Right atrium auricular region (tissue), 2 donors: ENCODE measurements around the gene LRIG1. TPM values are rescaled to one million over a fixed set of nuclear protein-coding genes. Genes with fewer than 3 reads are reported as not detected.

Experiments used
- DNase-seq: peaks from one replicate; pipeline ENCODE4 v3.0.0-alpha.2; 2019; ENCODE audit warnings: low spot score
- H3K27ac ChIP-seq, 2 donors: fragments of 200-600 bp; sonication (generic); 1 replicate in 1 of 2; 2 replicates in 1 of 2; pipeline ENCODE4 v1.5.1; 2016 to 2019
- H3K27me3 ChIP-seq, 2 donors: fragments of 200-600 bp; sonication (generic); one replicate each; pipeline versions ENCODE4 v1.5.1 to v1.6.0; 2017 to 2019
- H3K36me3 ChIP-seq: fragments of 200-600 bp; sonication (generic); one replicate; pipeline ENCODE4 v1.5.1; 2016
- H3K4me1 ChIP-seq, 2 donors: fragments of 200-600 bp; sonication (generic); one replicate each; pipeline versions ENCODE4 v1.5.1 to v1.6.0; 2017 to 2019
- H3K4me3 ChIP-seq, 2 donors: fragments of 200-600 bp; sonication (generic); 1 replicate in 1 of 2; 2 replicates in 1 of 2; pipeline ENCODE4 v1.5.1; 2017 to 2019; ENCODE audit warnings: mild to moderate bottlenecking in 1 of 2, moderate library complexity in 1 of 2
- H3K9me3 ChIP-seq, 2 donors: fragments of 200-600 bp; sonication (generic); one replicate each; pipeline ENCODE4 v1.5.1; 2019
- CTCF ChIP-seq, 2 donors: fragments of 200-600 bp; sonication (generic); IDR thresholded peaks; one replicate each; pipeline ENCODE4 v1.5.1; 2019; ENCODE audit warnings: antibody characterized with exemption in 2 of 2
- total RNA-seq, 2 donors: library from RNA; depleted of rRNA; stranded (reverse); fragments of >200 nt; gene quantifications; one replicate each; pipeline ENCODE4 v1.1.0, GENCODE V29; 2016

Gene LRIG1
- total RNA-seq, 2 donors from 2014 or later, result 147 to 179 TPM

DNA sequence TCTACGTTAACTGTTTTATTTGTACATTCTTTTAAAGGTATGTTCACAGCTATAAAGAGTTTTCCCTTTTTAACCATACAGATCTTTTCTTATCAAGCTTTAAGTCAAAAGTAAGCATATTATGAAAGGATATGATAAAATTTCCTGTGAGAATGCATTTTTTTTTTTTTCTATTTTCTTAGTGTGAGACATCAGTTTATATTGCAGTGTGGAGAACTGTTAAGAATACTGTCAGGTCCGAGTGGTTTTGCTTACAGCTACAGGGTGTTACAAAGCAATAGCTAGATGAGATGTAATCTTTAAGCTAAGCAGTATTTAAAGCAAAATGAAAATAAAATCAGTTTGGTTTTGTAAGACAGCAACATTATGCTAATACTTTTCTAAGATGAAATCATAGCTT, 146.8 kb downstream of the LRIG1 start:
- Histone ChIP-seq H3K4me3 (no peak overlapping the region), H3K27ac (no peak overlapping the region), H3K4me1 (peaks cover 0 to 12% of the 10 kb centered on the region in 2 donors), H3K36me3 (no peaks in the 10 kb centered on the region), H3K9me3 (no peaks in the 10 kb centered on the region), H3K27me3 (no peaks in the 10 kb centered on the region)
- TF ChIP-seq CTCF (IDR thresholded peaks at IDR 0.05), result no peak
- no peak for DNase-seq

GRCh38 chr3:66353530-66353929, 147.3 kb downstream of the LRIG1 start:
- Histone ChIP-seq H3K9me3 (no peaks in the 10 kb centered on the region), H3K27me3 (no peaks in the 10 kb centered on the region), H3K36me3 (no peaks in the 10 kb centered on the region), H3K4me1 (peaks cover 0 to 12% of the 10 kb centered on the region in 2 donors), H3K27ac (no peak overlapping the region), H3K4me3 (no peak overlapping the region)
- DNase-seq, result no peak
- TF ChIP-seq CTCF (IDR thresholded peaks at IDR 0.05), result no peak

GRCh38 chr3:66353039-66353438, 147.8 kb downstream of the LRIG1 start:
- H3K36me3 ChIP-seq, result no peaks in the 10 kb centered on the region
- no peak overlapping the region for H3K4me3 ChIP-seq
- TF ChIP-seq CTCF (IDR thresholded peaks at IDR 0.05), result no peak
- H3K27ac ChIP-seq, result no peak overlapping the region
- H3K4me1 ChIP-seq, result peaks cover 0 to 12% of the 10 kb centered on the region in 2 donors
- DNase-seq, result no peak
- H3K9me3 ChIP-seq, result no peaks in the 10 kb centered on the region
- no peaks in the 10 kb centered on the region for H3K27me3 ChIP-seq

DNA sequence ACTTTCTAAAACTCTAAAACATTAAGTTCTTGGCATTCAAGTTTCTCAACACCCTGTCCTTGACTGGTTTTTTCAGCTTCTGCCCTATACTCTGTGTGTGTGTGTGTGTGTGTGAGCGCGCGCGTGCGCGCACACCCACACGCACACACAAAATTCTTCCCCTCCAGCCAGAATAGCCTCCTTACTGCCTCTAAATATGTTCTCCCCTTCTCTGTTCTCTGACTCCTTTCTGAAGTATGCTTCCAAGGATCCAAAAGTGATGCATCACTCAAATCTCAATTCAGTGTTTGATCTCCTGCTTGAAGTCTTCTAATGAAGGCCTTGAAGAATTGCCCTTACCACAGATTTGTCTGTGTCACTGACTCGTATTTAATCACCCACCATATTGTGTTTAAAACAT, 150.2 kb downstream of the LRIG1 start:
- no peak for DNase-seq

DNA sequence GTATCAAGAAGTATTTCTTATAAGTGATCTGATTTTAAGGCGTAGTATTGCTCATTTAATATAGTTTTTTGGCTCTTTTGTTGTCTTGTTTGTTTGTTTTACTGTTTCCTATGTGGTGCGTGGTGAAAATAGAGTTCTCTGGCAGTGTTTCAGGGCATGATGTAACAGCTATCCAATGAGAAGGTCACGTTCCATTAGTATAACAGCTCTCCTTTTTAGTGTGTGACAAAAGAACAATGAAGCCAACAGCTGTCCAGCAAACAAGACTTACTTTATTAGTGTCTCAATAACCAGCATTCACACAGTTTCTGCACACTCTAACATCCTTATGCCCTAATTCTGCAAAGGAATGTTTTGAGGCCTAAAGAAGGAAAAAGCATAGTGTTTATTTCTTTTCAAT, 152.1 kb downstream of the LRIG1 start:
- Histone ChIP-seq H3K27me3 (no peaks in the 10 kb centered on the region), H3K4me1 (peaks cover 0 to 19% of the 10 kb centered on the region in 2 donors), H3K9me3 (no peaks in the 10 kb centered on the region), H3K36me3 (no peaks in the 10 kb centered on the region), H3K27ac (no peak overlapping the region), H3K4me3 (no peak overlapping the region)
- DNase-seq, result no peak
- TF ChIP-seq CTCF (IDR thresholded peaks at IDR 0.05), result no peak

More for the DNA sequence above, 150.2 kb downstream of the LRIG1 start:
- H3K4me3 ChIP-seq, result no peak overlapping the region
- no peaks in the 10 kb centered on the region for H3K36me3 ChIP-seq
- no peak for TF ChIP-seq CTCF (IDR thresholded peaks at IDR 0.05)
- H3K9me3 ChIP-seq, result no peaks in the 10 kb centered on the region
- peaks cover 0 to 14% of the 10 kb centered on the region in 2 donors for H3K4me1 ChIP-seq
- H3K27me3 ChIP-seq, result no peaks in the 10 kb centered on the region
- H3K27ac ChIP-seq, result no peak overlapping the region

- TF ChIP-seq CTCF (IDR thresholded peaks at IDR 0.05), result no peak
- Histone ChIP-seq H3K27ac (no peak overlapping the region), H3K9me3 (peaks cover 0 to 3% of the 10 kb centered on the region in 2 donors), H3K36me3 (no peaks in the 10 kb centered on the region), H3K27me3 (no peaks in the 10 kb centered on the region), H3K4me1 (peaks cover 0 to 11% of the 10 kb centered on the region in 2 donors), H3K4me3 (no peak overlapping the region)
- DNase-seq, result no peak
These were observed 155.8 kb downstream of the LRIG1 start for GRCh38 chr3:66344848-66345578.
